Neural cell (in vitro differentiated cells): Measurements from ENCODE around the gene ALKBH3. TPM values are rescaled to one million over a fixed set of nuclear protein-coding genes. Genes with fewer than 3 reads are reported as not detected.

Source experiments
- H2AFZ ChIP-seq: fragments of 200-600, 300-800 bp; sonication (generic), shearing (Covaris generic); 2 replicates; pipeline ENCODE4 v1.6.0; 2014; ENCODE audit warnings: low read depth, mild to moderate bottlenecking, antibody characterized with exemption, low read length, moderate library complexity
- H3F3A ChIP-seq: fragments of 200-600 bp; shearing (Covaris generic); 2 replicates; pipeline ENCODE4 v1.6.1; 2016; ENCODE audit warnings: mild to moderate bottlenecking, moderate library complexity, mixed read lengths, antibody characterized with exemption, low read length; ENCODE audit not compliant: insufficient read depth, poor library complexity, severe bottlenecking
- H3K27ac ChIP-seq: fragments of 200-600, 300-800 bp; sonication (generic), shearing (Covaris generic); 2 replicates; pipeline ENCODE4 v1.5.1; 2014; ENCODE audit warnings: mild to moderate bottlenecking, low read length, moderate library complexity
- H3K27me3 ChIP-seq: fragments of 300-800, 200-600 bp; sonication (generic), shearing (Covaris generic); 2 replicates; pipeline ENCODE4 v1.6.0; 2014; ENCODE audit warnings: mild to moderate bottlenecking, low read depth, low read length, moderate library complexity; ENCODE audit not compliant: insufficient read depth
- H3K36me3 ChIP-seq: fragments of 300-800, 200-600 bp; sonication (generic), shearing (Covaris generic); 2 replicates; pipeline ENCODE4 v1.5.1; 2014; ENCODE audit warnings: mild to moderate bottlenecking, antibody characterized with exemption, low read length, moderate library complexity; ENCODE audit not compliant: insufficient read depth
- H3K4me2 ChIP-seq: fragments of 300-800, 200-600 bp; sonication (generic), shearing (Covaris generic); 2 replicates; pipeline ENCODE4 v1.6.0; 2014; ENCODE audit warnings: mild to moderate bottlenecking, low read length
- H3K4me3 ChIP-seq: fragments of 300-800, 200-600 bp; sonication (generic), shearing (Covaris generic); 2 replicates; pipeline ENCODE4 v1.5.1; 2014; ENCODE audit warnings: mild to moderate bottlenecking, low read length, moderate library complexity
- H3K79me2 ChIP-seq: fragments of 200-600 bp; shearing (Covaris generic); replicated peaks from 2 replicates; pipeline ENCODE4 v1.6.0; 2014; ENCODE audit warnings: mild to moderate bottlenecking, low read length, moderate library complexity; ENCODE audit not compliant: insufficient read depth
- H3K9ac ChIP-seq: fragments of 300-800, 200-600 bp; sonication (generic), shearing (Covaris generic); 2 replicates; pipeline ENCODE4 v1.6.1; 2016; ENCODE audit warnings: mild to moderate bottlenecking, low read length, mixed read lengths
- H3K9me2 ChIP-seq: fragments of 200-600 bp; shearing (Covaris generic); 2 replicates; pipeline ENCODE4 v1.6.1; 2016; ENCODE audit warnings: mild to moderate bottlenecking, low read length, mixed read lengths; ENCODE audit not compliant: insufficient read depth
- H3K9me3 ChIP-seq: fragments of 200-600, 300-800 bp; sonication (generic), shearing (Covaris generic); 2 replicates; pipeline ENCODE4 v1.6.1; 2016; ENCODE audit warnings: mild to moderate bottlenecking, mixed run types, low read length, moderate library complexity, mixed read lengths
- H4K20me1 ChIP-seq: fragments of 200-600 bp; shearing (Covaris generic); 2 replicates; pipeline ENCODE4 v1.6.1; 2016; ENCODE audit warnings: mild to moderate bottlenecking, mixed run types; ENCODE audit not compliant: insufficient read depth
- EP300 ChIP-seq: fragments of 450-650 bp; conservative IDR thresholded peaks from 2 replicates; pipeline ENCODE4 v1.6.1; 2014; ENCODE audit warnings: antibody characterized with exemption, mild to moderate bottlenecking, moderate library complexity; ENCODE audit not compliant: poor library complexity, severe bottlenecking
- EZH2 ChIP-seq: fragments of 200-600, 300-800 bp; shearing (Covaris generic), sonication (generic); IDR thresholded peaks from 2 replicates; pipeline ENCODE4 v1.6.1; 2014; ENCODE audit warnings: antibody characterized with exemption, low read length, borderline replicate concordance, mild to moderate bottlenecking; ENCODE audit not compliant: insufficient read depth, poor library complexity, severe bottlenecking
- MXI1 ChIP-seq: fragments of 450-650 bp; conservative IDR thresholded peaks from 2 replicates; pipeline ENCODE4 v1.6.1; 2014; ENCODE audit warnings: antibody characterized with exemption, mild to moderate bottlenecking; ENCODE audit not compliant: poor library complexity, severe bottlenecking
- POLR2AphosphoS5 ChIP-seq: IDR thresholded peaks from 2 replicates; pipeline ENCODE4 v1.6.1; 2012
- RAD21 ChIP-seq: fragments of 450-650 bp; conservative IDR thresholded peaks from 2 replicates; pipeline ENCODE4 v1.6.1; 2014; ENCODE audit warnings: antibody characterized with exemption, mild to moderate bottlenecking, moderate library complexity
- SMC3 ChIP-seq: fragments of 450-650 bp; conservative IDR thresholded peaks from 2 replicates; pipeline ENCODE4 v1.6.1; 2014; ENCODE audit warnings: antibody characterized with exemption, mild to moderate bottlenecking, moderate library complexity; ENCODE audit not compliant: poor library complexity
- TAF1 ChIP-seq: IDR thresholded peaks from 2 replicates; pipeline ENCODE4 v1.6.1; 2012; ENCODE audit warnings: low read depth
- polyA plus RNA-seq: library from polyadenylated mRNA; depleted of rRNA; stranded (reverse); fragments of >200 nt; gene quantifications from 2 replicates; pipeline ENCODE4 v1.2.3, GENCODE V29; 2014
- TF ChIP-seq, protein P1 (sequence below): IDR thresholded peaks from 2 replicates; pipeline ENCODE4 v1.6.1; 2012; ENCODE audit warnings: borderline replicate concordance
- TF ChIP-seq, protein P2 (sequence below): fragments of 450-650 bp; IDR thresholded peaks from 2 replicates; pipeline ENCODE4 v1.5.1; 2014; ENCODE audit warnings: antibody characterized with exemption, mild to moderate bottlenecking, moderate library complexity; ENCODE audit not compliant: poor library complexity, severe bottlenecking

The ALKBH3 gene
- polyA plus RNA-seq, 1 donor from 2014 or later, result 27.0 TPM

DNA sequence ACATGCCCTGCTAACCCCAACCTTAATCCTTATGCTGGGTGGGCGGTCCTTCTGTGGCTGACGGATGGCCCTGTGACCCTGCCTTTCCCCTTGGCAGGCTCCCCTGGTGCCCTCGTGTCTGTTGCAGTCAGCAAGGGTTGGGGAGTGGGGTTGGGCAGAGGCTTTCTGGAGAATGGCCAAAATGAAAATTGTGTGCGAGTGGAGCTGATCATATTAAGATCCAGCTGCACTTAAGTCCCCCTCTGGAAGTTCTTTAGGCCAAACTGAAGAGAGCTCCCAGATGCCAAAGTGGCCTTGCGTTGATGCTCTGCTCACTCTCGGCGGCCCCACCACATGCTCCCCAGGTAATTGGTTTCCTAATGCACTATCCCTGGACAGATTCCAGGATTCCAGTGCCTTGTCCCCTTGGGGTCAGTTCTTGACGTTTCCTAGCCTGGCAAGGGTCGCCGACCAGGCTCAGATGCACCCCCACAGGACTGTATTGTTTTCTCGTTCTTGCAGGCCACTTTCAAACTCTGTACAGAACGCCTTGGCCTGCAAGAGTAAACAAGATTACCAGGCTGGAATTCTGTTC, 45.4 kb downstream of the ALKBH3 start:
- Histone ChIP-seq H4K20me1 (no peaks in the 10 kb centered on the region), H3F3A (peaks cover 9% of the 10 kb centered on the region), H3K9ac (no peak overlapping the region), H3K27ac (no peak overlapping the region), H3K4me2 (no peak overlapping the region), H3K9me3 (no peaks in the 10 kb centered on the region), H3K4me3 (no peak overlapping the region), H3K36me3 (no peaks in the 10 kb centered on the region), H3K79me2 (no peaks in the 10 kb centered on the region), H2AFZ (no peak overlapping the region), H3K9me2 (no peaks in the 10 kb centered on the region), H3K27me3 (no peaks in the 10 kb centered on the region)
- no peak for TF ChIP-seq EP300
- no peak for TF ChIP-seq MXI1
- TF ChIP-seq, protein P1, sequence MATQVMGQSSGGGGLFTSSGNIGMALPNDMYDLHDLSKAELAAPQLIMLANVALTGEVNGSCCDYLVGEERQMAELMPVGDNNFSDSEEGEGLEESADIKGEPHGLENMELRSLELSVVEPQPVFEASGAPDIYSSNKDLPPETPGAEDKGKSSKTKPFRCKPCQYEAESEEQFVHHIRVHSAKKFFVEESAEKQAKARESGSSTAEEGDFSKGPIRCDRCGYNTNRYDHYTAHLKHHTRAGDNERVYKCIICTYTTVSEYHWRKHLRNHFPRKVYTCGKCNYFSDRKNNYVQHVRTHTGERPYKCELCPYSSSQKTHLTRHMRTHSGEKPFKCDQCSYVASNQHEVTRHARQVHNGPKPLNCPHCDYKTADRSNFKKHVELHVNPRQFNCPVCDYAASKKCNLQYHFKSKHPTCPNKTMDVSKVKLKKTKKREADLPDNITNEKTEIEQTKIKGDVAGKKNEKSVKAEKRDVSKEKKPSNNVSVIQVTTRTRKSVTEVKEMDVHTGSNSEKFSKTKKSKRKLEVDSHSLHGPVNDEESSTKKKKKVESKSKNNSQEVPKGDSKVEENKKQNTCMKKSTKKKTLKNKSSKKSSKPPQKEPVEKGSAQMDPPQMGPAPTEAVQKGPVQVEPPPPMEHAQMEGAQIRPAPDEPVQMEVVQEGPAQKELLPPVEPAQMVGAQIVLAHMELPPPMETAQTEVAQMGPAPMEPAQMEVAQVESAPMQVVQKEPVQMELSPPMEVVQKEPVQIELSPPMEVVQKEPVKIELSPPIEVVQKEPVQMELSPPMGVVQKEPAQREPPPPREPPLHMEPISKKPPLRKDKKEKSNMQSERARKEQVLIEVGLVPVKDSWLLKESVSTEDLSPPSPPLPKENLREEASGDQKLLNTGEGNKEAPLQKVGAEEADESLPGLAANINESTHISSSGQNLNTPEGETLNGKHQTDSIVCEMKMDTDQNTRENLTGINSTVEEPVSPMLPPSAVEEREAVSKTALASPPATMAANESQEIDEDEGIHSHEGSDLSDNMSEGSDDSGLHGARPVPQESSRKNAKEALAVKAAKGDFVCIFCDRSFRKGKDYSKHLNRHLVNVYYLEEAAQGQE, result no peak
- TF ChIP-seq POLR2AphosphoS5, result no peak
- TF ChIP-seq EZH2, result no peak
- TF ChIP-seq, protein P2, sequence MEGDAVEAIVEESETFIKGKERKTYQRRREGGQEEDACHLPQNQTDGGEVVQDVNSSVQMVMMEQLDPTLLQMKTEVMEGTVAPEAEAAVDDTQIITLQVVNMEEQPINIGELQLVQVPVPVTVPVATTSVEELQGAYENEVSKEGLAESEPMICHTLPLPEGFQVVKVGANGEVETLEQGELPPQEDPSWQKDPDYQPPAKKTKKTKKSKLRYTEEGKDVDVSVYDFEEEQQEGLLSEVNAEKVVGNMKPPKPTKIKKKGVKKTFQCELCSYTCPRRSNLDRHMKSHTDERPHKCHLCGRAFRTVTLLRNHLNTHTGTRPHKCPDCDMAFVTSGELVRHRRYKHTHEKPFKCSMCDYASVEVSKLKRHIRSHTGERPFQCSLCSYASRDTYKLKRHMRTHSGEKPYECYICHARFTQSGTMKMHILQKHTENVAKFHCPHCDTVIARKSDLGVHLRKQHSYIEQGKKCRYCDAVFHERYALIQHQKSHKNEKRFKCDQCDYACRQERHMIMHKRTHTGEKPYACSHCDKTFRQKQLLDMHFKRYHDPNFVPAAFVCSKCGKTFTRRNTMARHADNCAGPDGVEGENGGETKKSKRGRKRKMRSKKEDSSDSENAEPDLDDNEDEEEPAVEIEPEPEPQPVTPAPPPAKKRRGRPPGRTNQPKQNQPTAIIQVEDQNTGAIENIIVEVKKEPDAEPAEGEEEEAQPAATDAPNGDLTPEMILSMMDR, result no peak
- no peak for TF ChIP-seq RAD21
- TF ChIP-seq SMC3, result no peak
- TF ChIP-seq TAF1, result no peak

DNA sequence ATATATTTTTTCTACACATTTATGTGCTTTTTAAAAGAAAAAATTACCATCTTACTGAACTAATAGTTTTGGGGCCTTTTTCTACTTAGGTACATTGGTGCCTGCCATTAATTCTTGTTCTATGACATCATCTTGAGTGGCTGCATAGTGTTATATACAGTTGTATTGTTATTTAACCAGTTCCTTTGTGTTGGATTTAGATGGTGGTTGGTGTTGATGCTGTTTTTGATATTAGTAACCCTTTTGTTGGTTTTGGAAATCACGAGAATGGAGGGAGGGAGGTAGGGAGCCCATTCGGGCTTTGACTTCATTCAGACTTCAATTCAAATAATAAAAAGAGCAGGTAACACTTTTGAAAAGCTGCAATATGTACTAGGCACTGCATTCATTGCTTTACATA, 46.4 kb downstream of the ALKBH3 start:
- Histone ChIP-seq H2AFZ (no peak overlapping the region), H3K79me2 (no peaks in the 10 kb centered on the region), H4K20me1 (no peaks in the 10 kb centered on the region)

More for the DNA sequence above, 46.4 kb downstream of the ALKBH3 start:
- TF ChIP-seq EZH2 (no peak), POLR2AphosphoS5 (no peak), TAF1 (no peak), SMC3 (no peak), MXI1 (no peak), EP300 (no peak), RAD21 (no peak)
- TF ChIP-seq, protein P2, result no peak
- Histone ChIP-seq H3F3A (peaks cover 9% of the 10 kb centered on the region), H3K4me2 (no peak overlapping the region), H3K4me3 (no peak overlapping the region), H3K27ac (no peak overlapping the region), H3K27me3 (no peaks in the 10 kb centered on the region), H3K9me2 (no peaks in the 10 kb centered on the region), H3K9ac (no peak overlapping the region), H3K36me3 (no peaks in the 10 kb centered on the region), H3K9me3 (no peaks in the 10 kb centered on the region)
